ENCODE results near the gene RSPH4A.
"Not testable (repeated sequence)": the region's sequence is repeated elsewhere in the genome, so short reads cannot be mapped to it uniquely, and the experiment has no call there.

Gene RSPH4A

DNA sequence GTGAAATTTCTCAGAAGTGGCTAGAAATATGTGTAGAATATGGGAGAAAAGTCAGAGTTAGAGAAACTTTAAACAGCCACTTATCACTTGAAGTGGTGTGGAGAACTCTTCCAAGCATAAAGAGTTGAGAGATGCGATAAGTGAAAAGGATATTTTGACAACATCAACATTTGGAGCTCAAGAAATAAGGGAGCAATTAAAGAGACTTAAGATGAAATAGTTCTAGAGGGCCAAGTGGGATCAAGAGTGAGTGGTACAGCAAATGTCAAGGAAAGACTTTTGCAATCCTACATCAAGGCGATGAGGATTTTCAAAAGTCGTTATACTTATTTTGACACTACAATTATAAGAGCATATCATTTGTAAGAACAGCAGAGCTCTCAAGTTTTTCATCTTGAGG, 9.6 kb downstream of the RSPH4A start:
- DNase-seq (ENCODE audit: extremely low read depth in 1 of 2, low read depth in 1 of 2) = no peak

- no peak for DNase-seq (ENCODE audit: extremely low read depth in 1 of 2, low read depth in 1 of 2)
Observed at GRCh38 chr6:116629563-116629981, 13.3 kb downstream of the RSPH4A start.

GRCh38 chr6:116631379-116631990, 15.2 kb downstream of the RSPH4A start:
- no peak for DNase-seq (ENCODE audit: extremely low read depth in 1 of 2, low read depth in 1 of 2)

- DNase-seq (ENCODE audit: extremely low read depth in 1 of 2, low read depth in 1 of 2) = no peak
Observed at GRCh38 chr6:116633685-116634084, 17.4 kb downstream of the RSPH4A start.

DNA sequence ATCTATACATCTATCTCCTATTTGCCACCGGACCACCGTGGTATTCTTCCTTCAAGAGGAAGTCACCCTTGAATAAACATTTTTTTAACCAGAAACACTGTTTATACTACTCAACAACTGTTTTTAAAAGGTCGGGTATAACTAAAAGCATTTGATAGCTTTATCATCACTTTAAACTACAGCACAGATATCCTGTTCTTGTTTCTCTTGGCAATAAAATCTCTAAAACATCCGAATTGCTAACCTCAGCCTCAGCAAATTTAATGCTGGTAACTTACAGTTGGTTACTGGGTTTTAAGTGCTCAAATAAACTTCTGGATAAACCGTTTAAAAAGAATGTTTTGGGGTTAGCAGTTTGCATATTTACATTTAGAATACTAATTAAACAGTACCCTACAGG, 31.9 kb downstream of the RSPH4A start:
- no peak for DNase-seq (ENCODE audit: extremely low read depth in 1 of 2, low read depth in 1 of 2)

GRCh38 chr6:116649129-116649528, 32.9 kb downstream of the RSPH4A start:
- no peak for DNase-seq (ENCODE audit: extremely low read depth in 1 of 2, low read depth in 1 of 2)

- no peak for DNase-seq (ENCODE audit: extremely low read depth in 1 of 2, low read depth in 1 of 2)
Observed at GRCh38 chr6:116651916-116652315, 35.6 kb downstream of the RSPH4A start.

DNA sequence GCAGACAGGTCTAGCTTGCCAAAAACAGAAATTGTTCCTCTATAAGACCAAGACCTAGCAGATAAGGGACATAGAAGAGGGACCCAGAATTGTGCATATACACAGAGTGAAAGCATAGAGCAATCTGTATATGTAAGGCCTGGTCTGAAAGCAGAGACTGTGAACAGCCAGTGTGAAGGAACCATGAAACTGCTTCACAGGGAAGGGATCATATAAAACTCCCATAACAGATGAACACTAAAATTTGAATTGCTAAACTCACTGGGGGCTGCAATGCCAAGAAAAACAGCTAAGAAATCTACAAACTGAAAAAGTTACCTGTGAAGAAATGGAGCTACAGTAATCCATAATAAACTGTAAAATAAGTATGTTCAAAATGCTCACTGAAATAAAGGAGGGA, 45.3 kb downstream of the RSPH4A start:
- DNase-seq (ENCODE audit: extremely low read depth in 1 of 2, low read depth in 1 of 2) = no peak

DNA sequence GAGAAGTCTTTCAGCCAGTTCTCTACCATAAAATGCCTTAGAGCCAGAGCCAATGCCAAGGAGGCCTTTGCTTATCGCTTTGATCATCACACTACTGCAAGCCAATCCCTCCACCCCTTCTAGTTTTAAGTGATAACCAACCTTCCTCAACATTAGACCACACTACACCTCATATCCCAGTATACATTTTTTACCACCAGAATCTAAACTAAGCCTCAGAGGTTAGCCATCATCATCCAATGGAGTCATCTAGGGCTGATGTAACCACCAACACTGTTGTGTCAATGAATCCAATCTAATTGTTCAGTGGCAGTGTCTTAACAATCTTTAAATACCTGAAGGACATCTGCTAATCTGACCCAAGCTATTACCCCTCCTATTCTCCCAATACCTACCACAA, 45.9 kb downstream of the RSPH4A start:
- no peak for DNase-seq (ENCODE audit: extremely low read depth in 1 of 2, low read depth in 1 of 2)

GRCh38 chr6:116663308-116663707, 47.0 kb downstream of the RSPH4A start:
- no peak for DNase-seq (ENCODE audit: extremely low read depth in 1 of 2, low read depth in 1 of 2)

- DNase-seq (ENCODE audit: extremely low read depth in 1 of 2, low read depth in 1 of 2) = not testable (repeated sequence)
Observed at GRCh38 chr6:116664169-116664568, 47.9 kb downstream of the RSPH4A start.

GRCh38 chr6:116665464-116665863, 49.2 kb downstream of the RSPH4A start:
- DNase-seq (ENCODE audit: extremely low read depth in 1 of 2, low read depth in 1 of 2) = no peak

DNA sequence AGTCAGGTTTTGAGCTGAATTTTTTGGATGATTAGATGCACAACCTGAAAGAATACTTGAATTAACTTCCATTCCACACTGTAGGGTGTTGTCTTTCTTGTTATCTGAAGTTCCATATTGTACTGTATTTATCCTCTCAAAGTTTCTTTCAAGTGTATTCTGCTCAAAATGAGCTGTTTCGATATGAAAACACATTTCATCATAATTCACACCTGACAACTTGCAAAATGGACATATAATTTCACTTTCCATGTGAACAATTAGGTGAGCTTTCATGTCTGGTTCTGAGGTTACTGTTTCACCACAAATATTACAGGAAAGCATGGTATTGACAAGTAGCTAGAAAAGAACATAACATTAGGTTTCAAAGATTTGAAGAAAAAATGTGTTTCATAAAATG, 50.6 kb downstream of the RSPH4A start:
- no peak for DNase-seq (ENCODE audit: extremely low read depth in 1 of 2, low read depth in 1 of 2)

- no peak for DNase-seq (ENCODE audit: extremely low read depth in 1 of 2, low read depth in 1 of 2)
Observed at GRCh38 chr6:116667623-116668022, 51.3 kb downstream of the RSPH4A start.

DNA sequence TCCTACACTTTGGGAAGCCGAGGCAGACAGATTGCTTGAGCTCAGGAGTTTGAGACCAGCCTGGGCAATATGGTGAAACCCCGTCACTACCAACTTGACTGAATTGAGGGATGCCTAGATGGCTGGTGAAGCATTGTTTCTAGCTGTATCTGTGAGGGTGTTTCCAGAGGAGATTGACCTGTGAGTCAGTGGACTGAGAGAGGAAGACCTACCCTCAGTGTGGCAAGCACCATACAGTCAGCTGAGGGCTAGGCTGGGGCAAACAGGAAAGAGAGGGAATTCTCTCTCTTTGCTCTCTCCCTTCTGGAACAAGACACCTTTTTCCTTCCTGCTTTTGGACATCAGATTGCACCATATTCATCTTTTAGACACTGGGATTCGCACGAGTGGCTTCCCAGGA, 56.0 kb downstream of the RSPH4A start:
- no peak for DNase-seq (ENCODE audit: extremely low read depth in 1 of 2, low read depth in 1 of 2)

DNA sequence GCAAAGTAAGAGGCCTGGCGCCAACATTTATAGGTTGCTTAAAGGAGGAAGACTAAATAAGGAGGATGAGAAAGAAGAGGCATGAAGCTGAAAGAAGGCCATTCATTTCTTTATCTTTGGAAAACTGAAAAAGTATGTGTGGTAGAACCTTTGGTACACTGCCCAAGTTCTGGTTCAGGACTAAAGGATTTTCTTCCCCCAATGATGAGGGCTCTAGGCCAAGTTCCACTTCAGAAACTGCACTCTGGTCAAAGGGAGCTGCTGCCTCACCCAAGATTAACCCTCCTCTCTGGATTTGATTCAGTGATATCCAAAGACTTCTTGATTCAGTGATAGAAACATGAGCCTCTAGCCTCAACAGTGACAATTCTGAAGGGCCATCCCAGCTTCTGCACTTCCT, 59.7 kb downstream of the RSPH4A start:
- DNase-seq (ENCODE audit: extremely low read depth in 1 of 2, low read depth in 1 of 2) = no peak

DNA sequence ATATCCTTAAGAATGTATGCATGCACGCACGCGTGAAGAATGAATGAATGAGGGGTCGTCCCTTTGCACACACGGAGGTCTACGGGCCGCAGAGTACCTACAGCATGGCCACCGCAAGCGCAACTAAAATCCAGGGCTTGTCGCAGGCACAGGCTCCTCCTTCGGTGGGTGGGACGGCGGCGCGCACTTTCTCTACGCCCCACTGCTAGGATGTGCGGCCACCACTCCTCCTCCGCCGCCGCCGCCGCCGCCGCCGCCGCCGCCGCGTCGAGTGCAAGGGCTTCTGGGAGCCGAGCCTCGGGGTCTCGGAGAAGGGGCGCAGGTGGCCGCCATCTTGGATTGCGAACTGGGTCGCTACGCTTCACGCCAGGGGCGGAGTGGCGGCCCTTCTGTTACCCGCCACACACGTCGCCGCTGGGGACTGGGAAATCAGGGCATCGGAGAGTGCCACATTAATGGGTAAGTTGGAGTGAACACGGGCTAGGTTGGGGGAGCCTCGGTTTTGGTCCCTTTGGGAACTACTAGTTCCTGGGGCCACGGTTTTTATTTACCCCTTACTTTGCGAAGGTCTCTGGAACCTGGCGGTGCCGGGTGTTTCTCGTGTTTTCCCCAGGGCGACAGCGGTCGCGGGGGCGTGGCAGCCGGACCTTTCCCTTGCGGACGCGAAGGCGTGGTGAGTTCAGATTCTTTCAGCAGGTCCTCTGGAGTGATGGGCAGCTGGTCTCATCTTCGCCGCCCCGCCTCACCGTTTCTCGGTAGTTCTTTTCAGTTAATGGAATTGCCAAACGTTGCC, 64.8 kb downstream of the RSPH4A start, which contains the start of gene KPNA5:
KPNA5 (plus strand) TSS at position 332 of the 793 bp plus-strand sequence; CDS start at position 456, 124 bp downstream.
- peak; percentile 71 to 84 for DNase-seq (ENCODE audit: extremely low read depth in 1 of 2, low read depth in 1 of 2)

DNA sequence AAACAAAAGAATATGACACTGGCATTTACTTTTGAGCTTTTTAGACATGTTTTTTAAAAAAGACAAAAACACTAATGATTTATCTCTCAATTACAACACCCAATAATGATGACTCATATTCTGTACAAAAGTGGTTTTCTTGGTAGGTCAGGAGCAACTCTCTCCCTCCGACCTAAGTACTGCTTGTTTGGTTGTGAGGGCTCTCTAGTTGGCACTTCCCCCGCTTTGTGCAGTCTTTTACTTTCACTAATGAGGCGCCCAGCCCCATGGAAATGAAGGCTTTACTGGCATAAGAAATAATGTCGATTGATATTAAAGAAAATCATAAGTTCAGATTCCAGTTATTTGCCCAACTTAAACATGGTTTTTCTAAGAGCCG, 66.0 kb downstream of the RSPH4A start:
- peak in 1 of 2 donors; percentile 3 for DNase-seq (ENCODE audit: extremely low read depth in 1 of 2, low read depth in 1 of 2)
